H1 (cell line): Measurements from ENCODE around the gene COG4. TPM values are rescaled to one million over a fixed set of nuclear protein-coding genes. Genes with fewer than 3 reads are reported as not detected.
"Not testable (repeated sequence)": the region's sequence is repeated elsewhere in the genome, so short reads cannot be mapped to it uniquely, and the experiment has no call there.

Source experiments
- CTCF ChIA-PET: fragments of 300-600 bp; sonication (Branson Sonifier 250); formaldehyde crosslinking; loops from one replicate; lab custom pipeline; 2021; ENCODE audit not compliant: partially characterized antibody; lab: Charles Lee
- POLR2A ChIA-PET: fragments of 300-600 bp; sonication (Branson Sonifier 250); formaldehyde crosslinking; loops from one replicate; lab custom pipeline; 2021; ENCODE audit warnings: inconsistent platforms; ENCODE audit not compliant: partially characterized antibody; lab: Charles Lee
- DNase-seq, 2 experiments: peaks; one replicate each; pipeline versions ENCODE4 v3.0.0 to v3.0.0-alpha.2; 2010 to 2022; ENCODE audit warnings: low spot score in 2 of 2, low read depth in 1 of 2, mixed read lengths in 1 of 2
- FAIRE-seq: peaks from 2 replicates; lab custom pipeline; 2011; peaks lifted over from hg19 to GRCh38; lab: Jason Lieb, UNC
- H2AFZ ChIP-seq: 2 replicates; pipeline ENCODE4 v1.8.1; 2012; ENCODE audit warnings: low read length, inconsistent platforms
- H2AK5ac ChIP-seq: 2 replicates; pipeline ENCODE4 v1.6.1; 2013; ENCODE audit warnings: low read depth, low read length
- H2BK120ac ChIP-seq: replicated peaks from 2 replicates; pipeline ENCODE3; 2013; ENCODE audit warnings: low read depth, low read length, inconsistent platforms
- H2BK12ac ChIP-seq: 2 replicates; pipeline ENCODE4 v1.6.1; 2013; ENCODE audit warnings: low read depth, low read length
- H2BK15ac ChIP-seq: 2 replicates; pipeline ENCODE4 v1.6.1; 2013; ENCODE audit warnings: low read length
- H2BK20ac ChIP-seq: 2 replicates; pipeline ENCODE4 v1.6.1; 2013; ENCODE audit warnings: low read length
- H2BK5ac ChIP-seq: 2 replicates; pipeline ENCODE4 v1.6.1; 2013; ENCODE audit warnings: low read depth, low read length
- H3K14ac ChIP-seq: 2 replicates; pipeline ENCODE4 v1.6.1; 2013; ENCODE audit warnings: inconsistent platforms; ENCODE audit not compliant: insufficient read length
- H3K18ac ChIP-seq: 2 replicates; pipeline ENCODE4 v1.6.1; 2013; ENCODE audit warnings: low read length; ENCODE audit errors: extremely low read depth
- H3K23ac ChIP-seq: 2 replicates; pipeline ENCODE4 v1.6.1; 2013; ENCODE audit warnings: inconsistent platforms; ENCODE audit not compliant: insufficient read length
- H3K23me2 ChIP-seq: 2 replicates; pipeline ENCODE4 v1.6.1; 2013; ENCODE audit warnings: low read depth, low read length
- H3K27ac ChIP-seq: 2 replicates; pipeline ENCODE4 v1.6.1; 2011; ENCODE audit warnings: low read depth, low read length, inconsistent platforms
- H3K27me3 ChIP-seq, 4 experiments: replicated peaks in 1 of 4; 1 replicate in 1 of 4; 2 replicates in 3 of 4; pipeline versions ENCODE4 v1.6.1 to v1.8.1; 2011 to 2013; ENCODE audit warnings: low read length in 3 of 4, mild to moderate bottlenecking in 3 of 4, inconsistent platforms in 2 of 4, mixed read lengths in 2 of 4, moderate library complexity in 1 of 4; ENCODE audit not compliant: control insufficient read depth in 3 of 4, insufficient read depth in 3 of 4; ENCODE audit errors: extremely low read depth in 1 of 4
- H3K36me3 ChIP-seq, 4 experiments: 2 replicates each; pipeline versions ENCODE4 v1.6.1 to v1.8.1; 2011 to 2013; ENCODE audit warnings: mild to moderate bottlenecking in 4 of 4, low read length in 3 of 4, moderate library complexity in 2 of 4, control low read depth in 1 of 4, inconsistent platforms in 1 of 4; ENCODE audit not compliant: insufficient read depth in 4 of 4, control insufficient read depth in 2 of 4
- H3K4ac ChIP-seq: replicated peaks from 2 replicates; pipeline ENCODE3; 2013; ENCODE audit warnings: low read length, low read depth, mixed read lengths, inconsistent platforms; ENCODE audit not compliant: insufficient read length
- H3K4me1 ChIP-seq, 4 experiments: replicated peaks in 1 of 4; 1 replicate in 1 of 4; 2 replicates in 3 of 4; pipeline versions ENCODE4 v1.6.1 to v1.8.1; 2011 to 2013; ENCODE audit warnings: low read length in 3 of 4, inconsistent platforms in 2 of 4, mixed read lengths in 1 of 4; ENCODE audit not compliant: insufficient read depth in 4 of 4, control insufficient read depth in 3 of 4
- H3K4me2 ChIP-seq, 2 experiments: 2 replicates each; pipeline versions ENCODE4 v1.6.1 to v1.8.1; 2011 to 2013; ENCODE audit warnings: low read depth in 2 of 2, low read length in 2 of 2, control low read depth in 1 of 2, inconsistent platforms in 1 of 2, mild to moderate bottlenecking in 1 of 2; ENCODE audit not compliant: insufficient read depth in 1 of 2
- H3K4me3 ChIP-seq, 4 experiments: fragments of 200-600, 300-600 bp in 1 of 4; sonication (generic), shearing (Covaris generic), sonication (Bioruptor Twin) in 1 of 4; 2 replicates each; pipeline versions ENCODE4 v1.5.1 to v1.8.1; 2011 to 2016; ENCODE audit warnings: low read length in 4 of 4, low read depth in 3 of 4, control low read depth in 2 of 4, inconsistent platforms in 2 of 4, mild to moderate bottlenecking in 2 of 4, mixed read lengths in 1 of 4, moderate library complexity in 1 of 4; ENCODE audit not compliant: insufficient read depth in 2 of 4; ENCODE audit errors: extremely low read depth in 1 of 4
- H3K56ac ChIP-seq: replicated peaks from 2 replicates; pipeline ENCODE3; 2013; ENCODE audit warnings: low read depth, mild to moderate bottlenecking, mixed read lengths, low read length, inconsistent platforms; ENCODE audit not compliant: insufficient read length
- H3K79me1 ChIP-seq: 2 replicates; pipeline ENCODE4 v1.6.1; 2013; ENCODE audit warnings: low read depth, low read length, control low read depth
- H3K79me2 ChIP-seq, 2 experiments: 2 replicates each; pipeline versions ENCODE4 v1.6.1 to v1.8.1; 2012 to 2013; ENCODE audit warnings: low read length in 2 of 2, mild to moderate bottlenecking in 2 of 2, inconsistent platforms in 1 of 2; ENCODE audit not compliant: insufficient read depth in 2 of 2, control insufficient read depth in 1 of 2
- H3K9ac ChIP-seq, 4 experiments: replicated peaks in 1 of 4; 1 replicate in 1 of 4; 2 replicates in 3 of 4; pipeline versions ENCODE4 v1.6.1 to v1.8.1; 2011 to 2013; ENCODE audit warnings: low read depth in 3 of 4, low read length in 3 of 4, control low read depth in 2 of 4, mild to moderate bottlenecking in 2 of 4, moderate library complexity in 2 of 4, inconsistent platforms in 1 of 4; ENCODE audit errors: extremely low read depth in 1 of 4
- H3K9me3 ChIP-seq, 2 experiments: 2 replicates each; pipeline versions ENCODE4 v1.6.1 to v1.8.1; 2012 to 2013; ENCODE audit warnings: mild to moderate bottlenecking in 2 of 2, moderate library complexity in 2 of 2, control low read depth in 1 of 2, inconsistent platforms in 1 of 2, low read depth in 1 of 2, low read length in 1 of 2, mixed read lengths in 1 of 2; ENCODE audit not compliant: insufficient read depth in 2 of 2
- H4K20me1 ChIP-seq, 2 experiments: replicated peaks in 1 of 2; 2 replicates each; pipeline versions ENCODE3 to v1.8.1; 2011 to 2013; ENCODE audit warnings: inconsistent platforms in 2 of 2, low read length in 2 of 2, mild to moderate bottlenecking in 1 of 2; ENCODE audit not compliant: insufficient read depth in 2 of 2, control insufficient read depth in 1 of 2
- H4K5ac ChIP-seq: 2 replicates; pipeline ENCODE4 v1.6.1; 2013; ENCODE audit warnings: low read length, low read depth, mixed read lengths, inconsistent platforms; ENCODE audit not compliant: insufficient read length
- H4K8ac ChIP-seq: 2 replicates; pipeline ENCODE4 v1.8.0; 2013; ENCODE audit warnings: mild to moderate bottlenecking, moderate library complexity, low read length, inconsistent platforms; ENCODE audit not compliant: insufficient read depth; ENCODE audit errors: extremely low read depth
- H4K91ac ChIP-seq: replicated peaks from 2 replicates; pipeline ENCODE3; 2013; ENCODE audit warnings: low read length, mixed read lengths, inconsistent platforms; ENCODE audit not compliant: insufficient read length
- SP4 ChIP-seq: IDR thresholded peaks from 2 replicates; pipeline ENCODE4 v1.6.1; 2012; ENCODE audit warnings: low read length, inconsistent platforms
- WGBS, 2 experiments: shearing (Covaris generic) in 1 of 2; methylation state at CpG; one replicate each; pipeline versions ENCODE4 v1.1.6 to v1.1.7; 2013 to 2015; ENCODE audit warnings: low lambda C conversion rate in 2 of 2, mixed read lengths in 2 of 2, inconsistent platforms in 1 of 2, low coverage in 1 of 2, missing lambda C conversion rate in 1 of 2; ENCODE audit not compliant: insufficient replicate concordance in 2 of 2, insufficient coverage in 1 of 2, insufficient read length in 1 of 2; ENCODE audit errors: extremely low coverage in 1 of 2, missing lambda C conversion rate in 1 of 2; 5-methylcytosine and 5-hydroxymethylcytosine counted together
- polyA plus RNA-seq, 7 experiments: library from polyadenylated mRNA; depleted of rRNA in 3 of 7; stranded (reverse) in 5 of 7; unstranded in 2 of 7; fragments of >200 nt in 5 of 7; fragments of 200-250 nt in 2 of 7; gene quantifications; 1 replicate in 5 of 7; 2 replicates in 1 of 7; 4 replicates in 1 of 7; pipeline versions ENCODE4 v1.2.1 to v1.2.3, GENCODE V29; 2011 to 2013; ENCODE audit warnings: missing spikeins in 2 of 7, mixed read lengths in 2 of 7
- total RNA-seq: library from RNA; stranded (reverse); fragmentation: NEBNext Ultra II Directional; extraction: Animal tissue kit (Norgen Biotek cat#: 25700); gene quantifications from 2 replicates; pipeline ENCODE4 v1.2.1, GENCODE V29; 2021

Gene COG4
- total and polyA plus RNA-seq, 2 of the 8 experiments (the other 6 are each of a cell fraction or from before 2014, with no cell fraction given), result 46.1 to 50.2 TPM

GRCh38 chr16:70534971-70535370 lies 11.6 kb upstream of the COG4 start:
- H3K4ac ChIP-seq, result no peak overlapping the region
- H3K23me2 ChIP-seq, result no peaks in the 10 kb centered on the region
- no peaks in the 10 kb centered on the region for H3K9me3 ChIP-seq
- ChIA-PET POLR2A (interaction anchor here (1.1 to 22.7 kb wide), 6 partner anchors 9 to 80 kb away, joined by 4 to 525 read pairs (median 11); partner anchors contain the start of genes COG4 and SF3B3), CTCF (no interaction called here)
- WGBS, 2 experiments, result 97% methylated on average over 2 of the region's 2 CpGs; no CpG with 5 or more reads in 1 of the 2 experiments
- no peak overlapping the region for H3K23ac ChIP-seq
- no peak for DNase-seq
- H3K4me1 ChIP-seq, result no peaks in the 10 kb centered on the region
- H3K56ac ChIP-seq, result no peak overlapping the region
- TF ChIP-seq SP4, result no peak
- H3K79me2 ChIP-seq, result peaks cover 0 to 74% of the 10 kb centered on the region in 2 experiments; a peak in 2 of 4 replicates
- peak; percentile 19 for FAIRE-seq
- no peaks in the 10 kb centered on the region for H3K27me3 ChIP-seq
- no peak overlapping the region for H4K91ac ChIP-seq
- no peak overlapping the region for H3K18ac ChIP-seq
- H3K79me1 ChIP-seq, result peaks cover 2% of the 10 kb centered on the region; the same call in 1 of the 2 replicates
- no peak overlapping the region for H2AK5ac ChIP-seq
- no peak overlapping the region for H4K8ac ChIP-seq
- H4K5ac ChIP-seq, result no peak overlapping the region
- H3K9ac ChIP-seq, result no peak overlapping the region
- H3K4me3 ChIP-seq, result no peak overlapping the region
- H2BK5ac ChIP-seq, result no peak overlapping the region
- H2BK15ac ChIP-seq, result no peak overlapping the region
- peaks cover 12 to 15% of the 10 kb centered on the region in 2 experiments for H4K20me1 ChIP-seq
- H3K4me2 ChIP-seq, result no peak overlapping the region
- no peak overlapping the region for H3K14ac ChIP-seq
- no peak overlapping the region for H2BK12ac ChIP-seq
- no peak overlapping the region for H2BK20ac ChIP-seq
- H3K36me3 ChIP-seq, result peaks cover 62 to 99% (median 87%) of the 10 kb centered on the region in 4 experiments
- no peak overlapping the region for H2BK120ac ChIP-seq
- no peak overlapping the region for H2AFZ ChIP-seq
- H3K27ac ChIP-seq, result no peak overlapping the region

DNA sequence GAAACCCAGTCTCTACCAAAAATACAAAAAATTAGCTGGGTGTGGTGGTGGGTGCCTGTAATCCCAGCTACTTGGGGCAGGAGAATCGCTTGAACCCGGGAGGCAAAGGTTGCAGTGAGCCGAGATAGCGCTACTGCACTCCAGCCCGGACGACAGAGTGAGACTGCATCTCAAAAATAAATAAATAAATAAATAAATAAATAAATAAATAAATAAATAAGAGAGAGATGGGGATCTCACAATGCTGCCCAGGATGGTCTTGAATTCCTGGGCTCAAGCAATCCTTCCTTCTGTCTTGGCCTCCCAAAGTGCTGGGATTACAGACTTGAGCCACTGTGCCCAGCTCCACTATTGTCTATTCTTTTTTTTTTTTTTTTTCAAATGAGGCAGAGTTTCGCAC lies 6.6 kb upstream of the COG4 start:
- not testable (repeated sequence) for H2BK120ac ChIP-seq, H3K4me3 ChIP-seq, H2BK12ac ChIP-seq, H2BK5ac ChIP-seq, H3K23me2 ChIP-seq, FAIRE-seq, H3K27ac ChIP-seq, H3K27me3 ChIP-seq, H4K91ac ChIP-seq, H2AK5ac ChIP-seq, H3K4ac ChIP-seq, H4K8ac ChIP-seq, DNase-seq, H4K5ac ChIP-seq, H2BK20ac ChIP-seq, H3K9ac ChIP-seq, H2AFZ ChIP-seq, H2BK15ac ChIP-seq, H3K4me1 ChIP-seq, H3K4me2 ChIP-seq, H3K9me3 ChIP-seq, H3K79me1 ChIP-seq, H3K56ac ChIP-seq, H3K23ac ChIP-seq, H3K14ac ChIP-seq, H3K18ac ChIP-seq
- peaks cover 52 to 93% (median 72%) of the 10 kb centered on the region in 4 experiments for H3K36me3 ChIP-seq
- peaks cover 18 to 21% of the 10 kb centered on the region in 2 experiments for H4K20me1 ChIP-seq
- 97% methylated on average over 5 of the region's 7 CpGs; no CpG with 5 or more reads in 1 of the 2 experiments for WGBS, 2 experiments
- ChIA-PET CTCF (interaction anchor here (0.8 to 1.1 kb wide), 4 partner anchors 14 to 79 kb away, joined by 3 to 4 read pairs (median 3); no protein-coding TSS in a partner anchor), POLR2A (interaction anchor here (1.0 to 22.7 kb wide), 4 partner anchors 9 to 34 kb away, joined by 5 to 525 read pairs (median 26); no protein-coding TSS in a partner anchor)
- peaks cover 31 to 88% of the 10 kb centered on the region in 2 experiments for H3K79me2 ChIP-seq
